Activated CD8-positive, alpha-beta T cell treated with anti-CD3 and anti-CD28 coated beads, Interleukin-2, amount 10 ng/mL, durations not matched to agents 7 days and 5 days (primary cell): ENCODE measurements around the gene CLIP1. TPM values are rescaled to one million over a fixed set of nuclear protein-coding genes. Genes with fewer than 3 reads are reported as not detected.
"Not testable (repeated sequence)": the region's sequence is repeated elsewhere in the genome, so short reads cannot be mapped to it uniquely, and the experiment has no call there.

Source experiments
- ATAC-seq: fragments of 150-1000 bp; cut with Tn5 transposase; one replicate; pipeline ENCODE4 v1.10.0; 2021; ENCODE audit warnings: moderate library complexity
- CTCF ChIA-PET: fragments of 350-600 bp; sonication (Branson Sonifier 250); formaldehyde crosslinking; loops from one replicate; lab custom pipeline; 2021; ENCODE audit warnings: antibody characterized with exemption; lab: Charles Lee
- POLR2A ChIA-PET: fragments of 350-600 bp; sonication (Branson Sonifier 250); formaldehyde crosslinking; loops from one replicate; lab custom pipeline; 2021; ENCODE audit warnings: antibody characterized with exemption; lab: Charles Lee
- DNase-seq: peaks from one replicate; pipeline ENCODE4 v3.0.0-alpha.2; 2020
- H3K27ac Mint-ChIP-seq: one replicate; pipeline ENCODE4 v1.8.0; 2021; ENCODE audit warnings: mild to moderate bottlenecking, mixed read lengths
- H3K27me3 Mint-ChIP-seq: one replicate; pipeline ENCODE4 v1.8.0; 2021; ENCODE audit warnings: low read depth, mixed read lengths
- H3K36me3 Mint-ChIP-seq: one replicate; pipeline ENCODE4 v1.8.0; 2021; ENCODE audit warnings: low read depth, mixed read lengths
- H3K4me1 Mint-ChIP-seq: one replicate; pipeline ENCODE4 v1.8.0; 2021; ENCODE audit warnings: low read depth, mixed read lengths
- H3K4me3 Mint-ChIP-seq: one replicate; pipeline ENCODE4 v1.8.0; 2021; ENCODE audit warnings: mild to moderate bottlenecking, mixed read lengths
- H3K9me3 Mint-ChIP-seq: one replicate; pipeline ENCODE4 v1.8.0; 2022; ENCODE audit warnings: mixed read lengths; ENCODE audit not compliant: insufficient read depth
- total RNA-seq, 2 experiments: library from RNA; stranded (reverse); gene quantifications; one replicate each; pipeline ENCODE4 v1.2.3, GENCODE V29; 2021

The CLIP1 gene
- total RNA-seq, 2 experiments from 2014 or later: 61.4 to 63.2 TPM

DNA sequence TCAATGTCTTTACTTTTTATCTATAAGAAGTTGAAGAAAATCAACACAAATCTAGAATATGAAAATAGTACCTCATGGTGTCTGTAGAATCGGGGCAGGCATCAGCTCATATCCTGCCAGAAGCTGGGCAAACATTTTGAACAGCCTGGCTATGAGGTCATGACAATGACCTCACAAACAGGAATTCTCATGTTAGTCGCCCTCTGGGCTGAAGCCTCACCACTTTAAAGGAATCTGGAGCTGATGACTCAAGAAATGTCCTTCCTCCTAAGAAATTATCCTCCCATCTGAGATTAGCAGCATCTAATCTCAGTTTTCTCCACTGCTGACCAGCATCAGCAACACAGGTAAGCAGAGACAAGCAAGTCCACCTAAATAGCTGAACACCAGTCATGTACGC lies 27.1 kb downstream of the CLIP1 start:
- no peak for DNase-seq
- ATAC-seq: no peak
- ChIA-PET POLR2A (interaction anchor here (0.6 to 1.2 kb wide), 2 partner anchors 21 to 105 kb away, joined by 3 to 4 read pairs; partner anchors contain the start of gene ZCCHC8), CTCF (interaction anchor here (1.1 to 2.3 kb wide), 2 partner anchors 45 to 76 kb away, joined by 3 to 8 read pairs; no protein-coding TSS in a partner anchor)
- Mint-ChIP-seq H3K27ac (no peak overlapping the region), H3K36me3 (peaks cover 8% of the 10 kb centered on the region), H3K9me3 (no peaks in the 10 kb centered on the region), H3K4me1 (peaks cover 25% of the 10 kb centered on the region), H3K27me3 (no peaks in the 10 kb centered on the region), H3K4me3 (no peak overlapping the region)

DNA sequence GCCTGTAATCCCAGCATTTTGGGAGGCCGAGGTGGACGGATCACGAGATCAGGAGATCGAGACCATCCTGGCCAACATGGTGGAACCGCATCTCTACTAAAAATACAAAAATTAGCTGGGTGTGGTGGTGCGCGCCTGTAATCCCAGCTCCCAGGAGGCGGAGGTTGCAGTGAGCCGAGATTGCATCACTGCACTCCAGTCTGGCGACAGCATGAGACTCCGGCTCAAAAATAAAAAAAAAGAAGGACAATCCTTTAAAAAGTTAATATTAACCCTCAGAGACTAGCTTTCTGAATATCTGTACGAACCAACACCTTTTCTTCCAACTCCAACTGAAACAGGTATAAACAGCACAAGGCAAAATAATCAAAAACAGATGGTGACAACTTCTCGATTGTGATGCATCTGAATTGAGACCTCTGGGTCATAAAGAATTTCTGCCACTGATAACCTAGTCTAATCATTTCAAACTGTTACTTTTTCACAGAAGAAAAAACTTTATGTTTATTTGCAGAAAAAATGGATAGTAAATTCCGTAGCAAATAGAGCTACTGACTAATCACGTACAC lies 27.8 kb downstream of the CLIP1 start:
- no peaks in the 10 kb centered on the region for H3K9me3 Mint-ChIP-seq
- H3K27ac Mint-ChIP-seq: no peak overlapping the region
- H3K36me3 Mint-ChIP-seq: peaks cover 8% of the 10 kb centered on the region
- H3K4me1 Mint-ChIP-seq: peaks cover 19% of the 10 kb centered on the region
- CTCF ChIA-PET: interaction anchor here (1.1 to 2.3 kb wide), 2 partner anchors 44 to 77 kb away, joined by 3 to 8 read pairs; no protein-coding TSS in a partner anchor
- DNase-seq (no peak), ATAC-seq (no peak)
- H3K4me3 Mint-ChIP-seq: no peak overlapping the region
- POLR2A ChIA-PET: interaction anchor here (1.2 kb wide), 1 partner anchor 106 kb away, joined by 4 read pairs; the partner anchor contains the start of gene ZCCHC8
- H3K27me3 Mint-ChIP-seq: no peaks in the 10 kb centered on the region

DNA sequence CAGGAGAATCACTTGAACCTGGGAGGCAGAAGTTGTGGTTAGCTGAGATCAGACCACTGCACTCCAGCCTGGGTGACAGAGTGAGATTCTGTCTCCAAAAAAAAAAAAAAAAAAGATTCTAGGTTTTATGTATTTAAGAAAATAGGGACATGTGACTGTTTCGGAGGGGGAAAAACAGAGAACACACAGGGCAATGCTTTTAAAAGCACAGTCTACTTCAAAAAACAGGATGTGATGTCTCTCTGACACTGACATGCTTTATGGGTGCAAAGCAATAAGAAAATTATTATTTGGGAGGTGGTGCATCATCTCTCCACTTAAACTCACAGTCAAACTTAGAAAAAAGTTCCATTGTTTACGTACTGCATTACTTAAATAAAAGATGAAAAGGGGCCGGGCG lies 28.7 kb downstream of the CLIP1 start:
- POLR2A ChIA-PET: no interaction called here
- H3K27ac Mint-ChIP-seq: no peak overlapping the region

DNA sequence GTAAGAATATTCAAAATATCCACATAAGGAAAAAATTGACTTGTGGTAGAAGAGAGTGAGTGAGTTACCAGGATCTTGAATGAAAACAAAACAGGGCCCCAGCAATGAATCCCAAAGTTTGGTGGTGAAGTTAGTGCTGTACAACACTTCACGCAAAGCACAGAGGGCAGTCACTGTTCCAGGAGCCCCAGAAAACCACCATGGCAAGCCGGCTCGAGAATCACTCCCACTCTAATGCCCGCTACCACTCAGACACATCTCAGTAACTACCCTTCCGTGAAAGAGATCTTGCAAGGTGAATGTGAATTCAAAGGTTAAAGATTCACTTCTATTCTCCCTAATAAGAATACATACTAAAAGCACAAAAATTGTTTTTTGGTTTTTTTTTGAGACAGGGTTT lies 30.1 kb downstream of the CLIP1 start:
- no peak overlapping the region for H3K4me3 Mint-ChIP-seq
- H3K27me3 Mint-ChIP-seq: no peaks in the 10 kb centered on the region
- CTCF ChIA-PET: no interaction called here
- peaks cover 12% of the 10 kb centered on the region for H3K4me1 Mint-ChIP-seq
- POLR2A ChIA-PET: no interaction called here
- DNase-seq (no peak), ATAC-seq (no peak)
- no peaks in the 10 kb centered on the region for H3K9me3 Mint-ChIP-seq
- H3K27ac Mint-ChIP-seq: no peak overlapping the region
- H3K36me3 Mint-ChIP-seq: peaks cover 2% of the 10 kb centered on the region

More for the DNA sequence above, 28.7 kb downstream of the CLIP1 start:
- no peak for ATAC-seq
- CTCF ChIA-PET: interaction anchor here (2.3 kb wide), 1 partner anchor 78 kb away, joined by 8 read pairs; no protein-coding TSS in a partner anchor
- Mint-ChIP-seq H3K27me3 (no peaks in the 10 kb centered on the region), H3K4me1 (peaks cover 12% of the 10 kb centered on the region), H3K36me3 (peaks cover 2% of the 10 kb centered on the region), H3K4me3 (no peak overlapping the region), H3K9me3 (no peaks in the 10 kb centered on the region)
- no peak for DNase-seq

DNA sequence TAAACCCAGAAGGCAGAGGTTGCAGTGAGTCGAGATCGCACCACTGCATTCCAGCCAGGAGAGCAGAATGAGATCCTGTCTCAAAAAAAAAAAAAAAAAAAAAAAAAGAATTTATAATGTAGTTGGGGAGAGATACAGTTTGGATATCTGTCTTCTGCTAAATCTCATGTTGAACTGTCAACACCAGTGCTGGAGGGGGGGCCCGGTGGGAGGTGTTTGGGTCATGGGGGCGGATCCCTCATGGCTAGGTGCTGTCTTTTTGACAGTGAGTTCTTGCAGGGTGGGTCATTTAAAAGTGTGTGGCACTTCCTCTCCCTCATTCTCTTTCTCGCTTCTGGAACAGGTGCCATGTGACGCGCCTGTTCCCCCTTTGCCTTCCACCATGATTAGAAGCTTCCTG lies 32.8 kb downstream of the CLIP1 start:
- Mint-ChIP-seq H3K9me3 (no peaks in the 10 kb centered on the region), H3K36me3 (no peaks in the 10 kb centered on the region), H3K27ac (no peak overlapping the region), H3K4me3 (no peak overlapping the region), H3K27me3 (no peaks in the 10 kb centered on the region), H3K4me1 (peaks cover 4% of the 10 kb centered on the region)
- ChIA-PET CTCF (interaction anchor here (2.6 kb wide), 1 partner anchor 9 kb away, joined by 10 read pairs; no protein-coding TSS in a partner anchor), POLR2A (no interaction called here)
- DNase-seq (no peak), ATAC-seq (no peak)

DNA sequence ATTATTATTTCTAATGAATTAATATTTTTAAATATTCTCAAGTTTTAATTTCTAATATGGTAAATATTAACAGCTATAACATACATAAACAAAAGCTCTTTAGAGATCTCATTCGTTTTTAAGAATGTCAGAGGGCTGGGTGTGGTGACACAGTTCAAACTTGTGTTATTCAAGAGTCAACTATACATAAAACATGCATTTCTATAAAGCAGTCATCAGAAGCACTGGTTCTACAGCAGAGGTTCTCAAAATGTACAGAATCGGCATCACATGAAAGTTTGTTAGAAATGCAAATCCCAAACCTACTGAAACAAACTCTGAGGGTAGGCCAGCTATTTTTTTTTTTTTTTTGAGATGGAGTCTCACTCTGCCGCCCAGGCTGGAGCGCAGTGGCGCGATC lies 34.6 kb downstream of the CLIP1 start:
- CTCF ChIA-PET: interaction anchor here (2.6 kb wide), 1 partner anchor 11 kb away, joined by 10 read pairs; no protein-coding TSS in a partner anchor
- Mint-ChIP-seq H3K27ac (no peak overlapping the region), H3K4me3 (no peak overlapping the region), H3K27me3 (no peaks in the 10 kb centered on the region), H3K4me1 (no peaks in the 10 kb centered on the region), H3K36me3 (no peaks in the 10 kb centered on the region), H3K9me3 (no peaks in the 10 kb centered on the region)
- POLR2A ChIA-PET: interaction anchor here (0.6 kb wide), 1 partner anchor 15 kb away, joined by 6 read pairs; no protein-coding TSS in a partner anchor
- ATAC-seq (no peak), DNase-seq (no peak)

DNA sequence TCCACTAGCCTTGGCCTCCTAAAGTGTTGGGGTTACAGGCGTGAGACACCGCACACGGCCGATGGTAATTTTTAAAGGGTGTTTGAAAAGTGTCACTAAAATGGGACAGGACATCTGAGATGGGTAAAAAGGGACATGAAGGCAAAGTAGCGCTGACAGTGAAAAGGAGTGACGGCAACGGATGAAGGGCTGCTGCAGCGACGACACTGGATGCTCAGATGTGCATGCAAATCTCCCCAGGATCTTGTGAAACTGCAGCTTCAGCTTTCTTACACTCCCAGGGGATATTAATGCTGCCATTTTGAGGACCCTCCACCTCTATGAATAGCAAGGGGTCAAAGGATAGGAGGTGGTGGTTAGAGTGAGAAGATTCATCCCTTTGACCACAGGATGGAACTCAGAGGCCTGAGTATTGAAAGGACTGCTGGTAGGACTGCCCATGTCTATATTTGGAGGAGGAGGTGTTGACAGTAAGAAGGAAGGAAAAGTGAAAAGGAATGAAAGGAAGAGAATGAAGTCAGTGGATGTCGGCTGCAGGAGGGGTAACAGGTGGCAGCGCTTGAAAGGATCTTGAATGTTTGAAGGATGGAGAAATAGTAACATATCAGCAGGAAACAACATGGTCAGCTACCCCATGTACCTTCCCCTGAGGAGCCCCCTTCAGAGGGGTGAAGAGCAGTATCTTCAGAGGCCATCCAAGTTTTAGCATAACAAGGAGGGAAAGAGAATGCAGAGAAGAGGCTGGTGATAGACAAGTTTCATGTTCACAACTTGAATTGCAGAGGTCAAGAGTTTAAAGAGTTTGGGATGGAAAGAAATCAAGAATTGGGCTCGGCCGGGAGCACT lies 37.1 kb downstream of the CLIP1 start:
- H3K27ac Mint-ChIP-seq: peak overlapping the region; percentile 65
- no peaks in the 10 kb centered on the region for H3K9me3 Mint-ChIP-seq

DNA sequence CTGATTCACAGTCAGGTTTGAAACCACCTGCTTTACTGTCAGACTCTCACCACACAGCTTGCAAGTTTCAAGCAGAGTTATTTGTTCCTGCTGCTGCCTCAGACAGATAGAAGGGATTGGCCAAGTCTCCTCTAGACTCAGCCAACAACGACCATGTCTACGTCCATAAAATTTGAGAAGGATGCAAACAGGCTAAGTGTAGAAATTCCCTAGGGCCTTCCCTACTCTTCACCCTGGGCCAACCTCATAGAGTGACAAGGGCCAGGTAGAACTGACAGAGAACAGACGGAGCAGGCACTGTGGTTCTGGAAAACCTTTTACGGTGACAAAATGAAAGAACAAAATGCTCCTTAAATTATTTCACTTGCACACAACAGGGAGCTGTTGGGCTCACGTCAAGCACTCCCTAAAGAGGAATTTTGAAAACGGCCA lies 39.5 kb downstream of the CLIP1 start:
- ChIA-PET CTCF (interaction anchor here (0.6 to 1.5 kb wide), 4 partner anchors 17 to 91 kb away, joined by 3 to 6 read pairs (median 4); no protein-coding TSS in a partner anchor), POLR2A (no interaction called here)
- H3K4me1 Mint-ChIP-seq: peaks cover 3% of the 10 kb centered on the region
- no peaks in the 10 kb centered on the region for H3K27me3 Mint-ChIP-seq
- no peaks in the 10 kb centered on the region for H3K9me3 Mint-ChIP-seq
- DNase-seq: no peak
- no peak overlapping the region for H3K27ac Mint-ChIP-seq
- ATAC-seq: no peak
- H3K4me3 Mint-ChIP-seq: no peak overlapping the region
- H3K36me3 Mint-ChIP-seq: peaks cover 6% of the 10 kb centered on the region

More for the DNA sequence above, 37.1 kb downstream of the CLIP1 start:
- no peak overlapping the region for H3K4me3 Mint-ChIP-seq
- peaks cover 4% of the 10 kb centered on the region for H3K36me3 Mint-ChIP-seq
- CTCF ChIA-PET: interaction anchor here (2.0 kb wide), 1 partner anchor 14 kb away, joined by 5 read pairs; no protein-coding TSS in a partner anchor
- DNase-seq (no peak), ATAC-seq (no peak)
- no peaks in the 10 kb centered on the region for H3K27me3 Mint-ChIP-seq
- POLR2A ChIA-PET: interaction anchor here (0.6 kb wide), 1 partner anchor 1574 kb away, joined by 3 read pairs; no protein-coding TSS in a partner anchor
- H3K4me1 Mint-ChIP-seq: peaks cover 3% of the 10 kb centered on the region

DNA sequence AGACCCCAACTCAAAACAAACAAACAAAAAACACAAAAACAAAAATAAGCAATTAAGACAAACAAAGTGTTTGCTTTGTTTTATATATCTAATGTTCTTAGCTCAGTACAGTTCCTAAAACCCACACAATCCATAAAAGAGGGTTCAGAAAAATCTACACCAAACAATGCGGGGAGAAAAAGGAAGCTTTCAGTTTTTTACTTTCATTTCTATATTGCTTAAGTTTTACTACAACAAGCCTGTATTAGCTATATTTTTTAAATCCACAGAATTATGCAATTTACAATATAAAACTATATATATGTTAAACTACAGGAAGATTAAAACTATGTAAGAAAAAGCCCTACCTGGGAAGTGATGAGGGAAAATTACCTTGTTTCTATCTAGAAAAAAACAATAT lies 41.4 kb downstream of the CLIP1 start:
- Mint-ChIP-seq H3K36me3 (peaks cover 14% of the 10 kb centered on the region), H3K4me1 (peaks cover 3% of the 10 kb centered on the region), H3K4me3 (no peak overlapping the region), H3K9me3 (no peaks in the 10 kb centered on the region), H3K27me3 (no peaks in the 10 kb centered on the region), H3K27ac (no peak overlapping the region)
- no peak for ATAC-seq
- ChIA-PET POLR2A (no interaction called here), CTCF (interaction anchor here (1.3 to 1.8 kb wide), 3 partner anchors 19 to 26 kb away, joined by 3 to 5 read pairs (median 4); no protein-coding TSS in a partner anchor)
- no peak for DNase-seq

DNA sequence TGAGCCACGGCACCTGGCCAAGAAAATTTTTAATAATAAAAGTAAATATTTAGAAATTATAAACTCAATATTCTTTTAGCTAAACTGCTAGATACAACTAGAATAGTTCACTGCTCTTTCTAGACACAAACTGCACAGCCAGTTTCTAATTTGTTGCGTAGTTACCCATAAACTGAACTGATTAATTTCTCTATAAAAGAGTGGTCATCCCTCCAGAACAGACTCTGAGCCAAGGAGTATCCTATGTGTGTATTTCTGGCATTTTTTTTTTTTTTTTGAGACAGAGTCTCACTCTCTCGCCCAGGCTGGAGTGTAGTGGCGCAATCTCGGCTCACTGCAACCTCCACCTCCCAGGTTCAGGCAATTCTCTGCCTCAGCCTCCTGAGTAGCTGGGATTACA lies 45.7 kb downstream of the CLIP1 start:
- H3K27me3 Mint-ChIP-seq, DNase-seq, H3K9me3 Mint-ChIP-seq, ATAC-seq, H3K4me3 Mint-ChIP-seq, H3K27ac Mint-ChIP-seq, POLR2A ChIA-PET: not testable (repeated sequence)
- CTCF ChIA-PET: interaction anchor here (5.4 kb wide), 1 partner anchor 21 kb away, joined by 19 read pairs; no protein-coding TSS in a partner anchor
- H3K4me1 Mint-ChIP-seq: peaks cover 13% of the 10 kb centered on the region
- peaks cover 24% of the 10 kb centered on the region for H3K36me3 Mint-ChIP-seq

DNA sequence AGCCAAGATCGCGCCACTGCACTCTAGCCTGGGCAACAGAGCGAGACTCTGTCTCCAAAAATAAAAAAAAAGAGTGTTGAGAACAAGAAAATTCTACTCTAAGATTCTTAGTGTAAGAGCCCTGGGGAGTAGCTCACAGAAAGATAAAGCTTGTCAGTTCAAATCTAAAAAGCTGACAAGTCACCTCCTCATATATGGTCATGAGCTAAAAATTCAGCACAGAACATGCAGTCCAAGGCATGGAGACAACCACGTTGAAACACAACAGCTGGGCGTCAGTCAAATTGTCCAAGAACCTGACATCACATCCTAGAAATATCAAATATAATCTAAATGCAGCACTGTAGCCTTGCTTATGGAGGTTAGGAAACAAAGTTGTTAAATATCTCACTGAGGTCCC lies 47.8 kb downstream of the CLIP1 start:
- H3K4me1 Mint-ChIP-seq: peaks cover 17% of the 10 kb centered on the region
- ChIA-PET POLR2A (interaction anchor here (0.7 kb wide), 1 partner anchor 21 kb away, joined by 3 read pairs; no protein-coding TSS in a partner anchor), CTCF (interaction anchor here (1.1 to 5.4 kb wide), 3 partner anchors 12 to 25 kb away, joined by 3 to 19 read pairs (median 5); no protein-coding TSS in a partner anchor)
- peaks cover 25% of the 10 kb centered on the region for H3K36me3 Mint-ChIP-seq
- no peak for ATAC-seq
- no peak overlapping the region for H3K27ac Mint-ChIP-seq
- H3K9me3 Mint-ChIP-seq: no peaks in the 10 kb centered on the region
- no peaks in the 10 kb centered on the region for H3K27me3 Mint-ChIP-seq
- H3K4me3 Mint-ChIP-seq: no peak overlapping the region
- no peak for DNase-seq
